Spleen (tissue), 7 donors: Measurements from ENCODE around the gene MUC12.

Source experiments
- CTCF ChIP-seq, 11 experiments: fragments of 200-600 bp in 7 of 11; fragments of 450-650 bp in 4 of 11; sonication (generic) in 4 of 11; IDR thresholded peaks in 8 of 11; conservative IDR thresholded peaks in 3 of 11; 1 replicate in 7 of 11; 2 replicates in 4 of 11; pipeline versions ENCODE4 v1.4.0 to v1.8.0; 2016 to 2021; ENCODE audit warnings: antibody characterized with exemption in 11 of 11, inconsistent platforms in 4 of 11, mild to moderate bottlenecking in 1 of 11
- POLR2A ChIP-seq, 3 donors: fragments of 450-650 bp; IDR thresholded peaks; one replicate each; pipeline ENCODE4 v1.5.1; 2017; ENCODE audit warnings: antibody characterized with exemption in 3 of 3, mild to moderate bottlenecking in 1 of 3
- donor health status: DM: no; HTN: no; CAD: no; lungs with moderate emphysema.
- donor health status: DM: no; HTN: no; CAD: no.
- donor health status: DM: no; HTN: no; CAD: no.

DNA sequence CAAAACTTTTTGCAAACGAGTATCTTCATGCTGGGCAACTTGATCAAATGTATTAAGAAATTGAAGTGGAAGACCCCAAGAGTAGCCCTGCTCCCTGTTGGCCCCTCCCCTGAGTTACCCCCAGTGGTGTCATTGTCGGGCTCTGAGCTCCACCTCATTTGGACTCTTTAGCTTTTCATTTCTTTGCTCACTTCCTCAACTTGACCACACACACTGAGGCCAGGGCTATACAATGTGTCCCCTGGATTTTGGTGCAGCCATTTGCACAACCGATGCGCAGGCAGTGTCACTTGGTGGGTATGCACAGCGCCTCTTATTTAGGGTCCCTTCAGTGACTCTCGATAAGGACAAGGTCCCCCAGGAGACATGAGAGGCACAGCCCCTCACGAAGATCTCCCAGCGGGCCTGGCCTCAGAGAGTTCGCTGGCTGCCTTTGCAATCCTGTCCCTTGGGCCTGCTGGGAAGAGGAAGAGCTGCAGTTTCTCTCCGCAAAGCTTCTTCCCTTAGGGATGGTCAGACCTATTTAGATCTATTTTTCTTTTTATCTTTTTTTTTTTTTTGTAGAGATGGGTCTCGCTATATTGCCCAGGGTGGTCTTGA lies 22.5 kb upstream of the MUC12 start:
- no peak for TF ChIP-seq CTCF (IDR thresholded peaks at IDR 0.05 in 8 of 11, conservative IDR thresholded peaks at IDR 0.05 in 3 of 11)
- no peak for TF ChIP-seq POLR2A (IDR thresholded peaks at IDR 0.05)
